GM20431 (cell line): ENCODE measurements around the gene VAT1L.
"Not testable (repeated sequence)": the region's sequence is repeated elsewhere in the genome, so short reads cannot be mapped to it uniquely, and the experiment has no call there.

ENCODE experiments used
- in situ Hi-C: fragments of 300-500 bp; cut with MseI, MboI; formaldehyde crosslinking; loops from one replicate; pipeline ENCODE4 v1.15.0; 2020; ENCODE audit warnings: low sequenced_read_pairs; ENCODE audit not compliant: unreplicated experiment

VAT1L gene

GRCh38 chr16:77972062-77972392 is 183.7 kb downstream of the VAT1L start:
- in situ Hi-C loops = loop anchor here (10.0 to 25.0 kb wide), 2 partner anchors 297 to 735 kb away; no protein-coding TSS in a partner anchor

DNA sequence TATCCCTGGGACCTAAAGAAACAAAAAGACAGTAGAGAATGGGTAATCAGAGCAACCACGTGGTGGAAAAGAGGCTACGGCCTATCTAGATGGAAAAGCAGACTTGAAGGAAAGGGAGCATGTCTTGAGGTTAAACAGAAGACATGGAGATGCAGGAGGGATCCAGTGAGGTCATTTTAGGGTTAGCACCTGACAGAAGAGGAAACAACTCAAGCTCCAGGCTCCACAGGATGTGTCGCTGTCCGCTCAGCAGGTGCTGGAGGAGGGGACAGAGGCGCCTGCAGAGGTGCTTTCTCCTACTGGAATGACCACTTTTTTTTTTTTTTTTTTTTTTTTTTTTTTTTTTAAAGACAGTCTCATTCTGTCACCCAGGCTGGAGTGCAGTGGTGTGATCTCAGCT is 186.5 kb downstream of the VAT1L start:
- in situ Hi-C loops = loop anchor here (10.0 to 25.0 kb wide), 2 partner anchors 300 to 738 kb away; no protein-coding TSS in a partner anchor

- in situ Hi-C loops = loop anchor here (10.0 kb wide), 1 partner anchor 301 kb away; no protein-coding TSS in a partner anchor
Observed at GRCh38 chr16:77975942-77976341, 187.6 kb downstream of the VAT1L start.

DNA sequence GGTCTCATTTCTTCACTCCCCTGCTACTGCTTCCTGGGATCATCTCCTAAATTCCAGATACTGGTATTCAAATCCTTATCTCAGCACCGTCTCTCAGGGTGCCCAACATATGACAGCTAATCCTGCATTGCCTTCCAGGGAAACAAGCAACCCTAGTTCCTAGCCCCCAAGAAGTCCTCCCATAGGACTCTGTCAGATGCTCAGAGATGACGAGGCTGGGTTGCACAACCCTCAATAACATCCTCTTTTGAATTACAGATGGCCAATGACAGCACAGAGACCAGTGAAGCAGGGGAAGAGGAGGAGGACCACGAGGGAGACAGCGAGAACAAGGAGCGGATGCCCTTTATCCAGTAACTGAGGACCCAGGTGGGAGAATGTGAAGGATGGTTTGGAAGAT is 189.0 kb downstream of the VAT1L start:
- in situ Hi-C loops = loop anchor here (10.0 kb wide), 1 partner anchor 303 kb away; no protein-coding TSS in a partner anchor

- in situ Hi-C loops = no loop called here
Observed at GRCh38 chr16:77985111-77985510, 196.7 kb downstream of the VAT1L start.

- in situ Hi-C loops = no loop called here
Observed at GRCh38 chr16:77986011-77986740, 197.8 kb downstream of the VAT1L start.

DNA sequence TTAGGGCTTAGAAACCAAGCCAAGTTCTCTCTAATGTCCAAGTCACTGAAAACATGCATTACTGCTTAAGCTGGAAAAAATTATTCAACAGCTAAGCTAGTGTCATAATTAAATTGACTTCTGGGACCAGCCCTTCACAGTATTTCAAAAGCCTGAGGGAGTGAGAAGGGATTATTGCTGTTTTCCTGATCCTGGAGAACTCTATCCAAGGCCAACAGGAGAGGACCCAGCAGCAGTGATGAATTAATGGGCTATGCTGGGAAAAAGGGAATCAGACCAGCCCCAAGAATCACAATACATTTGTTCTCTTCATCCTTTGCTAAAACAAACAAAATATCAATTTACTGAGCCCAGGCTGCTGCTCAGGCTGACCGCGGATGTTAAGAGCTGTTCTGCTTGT is 199.4 kb downstream of the VAT1L start:
- in situ Hi-C loops = no loop called here

- in situ Hi-C loops = no loop called here
Observed at GRCh38 chr16:77989846-77990245, 201.5 kb downstream of the VAT1L start.

DNA sequence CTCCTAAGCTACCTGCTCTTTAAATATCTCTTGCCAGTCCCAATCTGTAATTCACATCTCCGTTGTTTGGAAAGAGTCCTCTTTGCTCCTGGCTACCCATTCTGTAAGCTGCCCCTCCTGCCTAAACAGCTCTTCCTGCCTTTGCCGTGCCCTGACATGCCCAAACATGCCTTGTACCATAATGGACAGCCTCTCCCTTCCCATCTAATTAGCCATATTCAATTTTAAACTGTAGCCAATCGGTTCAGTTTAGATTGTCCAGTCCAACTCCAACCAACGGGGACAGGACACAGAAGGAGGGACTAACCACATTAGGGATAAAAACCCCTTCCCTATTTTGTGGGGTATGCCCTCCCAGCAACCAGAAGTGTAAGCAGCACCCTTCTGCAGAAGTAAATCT is 203.3 kb downstream of the VAT1L start:
- in situ Hi-C loops = no loop called here

DNA sequence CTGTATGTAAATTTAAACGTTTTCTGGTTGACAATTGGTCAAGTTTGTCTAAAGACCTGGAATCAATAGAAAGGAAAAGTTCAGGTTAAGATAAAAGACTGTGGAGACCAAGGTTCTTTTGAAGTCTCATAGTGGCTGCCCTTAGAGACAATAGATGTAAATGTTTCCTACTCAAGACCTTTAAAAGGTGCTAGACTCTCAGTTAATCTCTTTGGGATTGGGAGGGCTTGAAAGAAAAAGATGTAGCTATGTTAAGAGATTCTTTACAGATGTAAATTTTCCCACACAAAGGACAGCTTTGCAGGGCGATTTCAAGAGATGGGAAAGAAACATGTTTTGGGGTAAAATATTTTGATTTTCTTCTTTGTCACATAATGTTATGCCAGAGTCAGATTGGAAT is 204.0 kb downstream of the VAT1L start:
- in situ Hi-C loops = not testable (repeated sequence)

DNA sequence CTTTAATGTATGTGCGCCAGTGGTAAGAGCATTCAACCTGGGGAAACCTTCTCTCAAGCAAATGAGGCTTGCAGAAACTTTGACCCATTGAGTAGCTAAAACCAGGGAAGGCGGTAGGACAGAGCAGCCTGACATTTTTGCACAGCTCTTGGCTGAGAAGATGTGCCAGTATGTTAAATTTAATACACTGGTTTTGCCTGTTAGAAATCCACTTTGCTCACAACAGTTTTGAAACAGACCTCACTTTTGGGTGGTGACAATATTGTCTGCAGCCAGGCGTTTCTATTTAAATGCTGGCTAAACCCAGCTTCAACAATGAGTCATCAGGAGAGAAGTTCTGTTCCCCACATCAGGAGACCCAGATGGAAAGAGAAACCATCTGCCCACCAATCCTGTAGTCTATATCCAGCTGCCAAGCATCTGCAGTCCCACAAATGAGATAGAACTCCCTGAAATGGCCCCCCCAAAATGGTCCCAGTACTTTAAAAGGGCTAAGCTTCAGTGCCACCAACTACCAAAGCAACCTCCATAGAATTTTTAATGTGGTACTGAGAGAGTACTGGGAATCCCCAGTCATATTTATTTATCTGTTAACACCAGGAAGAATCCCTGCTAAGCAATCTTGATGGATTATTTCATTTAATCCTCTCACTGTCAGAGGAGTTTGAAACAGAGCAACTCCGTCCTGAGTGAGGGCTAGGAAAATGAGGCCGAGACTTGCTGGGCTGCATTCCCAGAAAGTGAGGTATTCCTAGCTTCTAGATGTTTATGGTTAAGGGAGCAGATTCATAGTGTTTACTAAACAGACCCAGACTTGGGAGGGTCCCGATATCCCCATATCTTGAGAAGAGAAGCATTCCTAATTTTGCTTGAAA is 205.0 kb downstream of the VAT1L start:
- in situ Hi-C loops = no loop called here

DNA sequence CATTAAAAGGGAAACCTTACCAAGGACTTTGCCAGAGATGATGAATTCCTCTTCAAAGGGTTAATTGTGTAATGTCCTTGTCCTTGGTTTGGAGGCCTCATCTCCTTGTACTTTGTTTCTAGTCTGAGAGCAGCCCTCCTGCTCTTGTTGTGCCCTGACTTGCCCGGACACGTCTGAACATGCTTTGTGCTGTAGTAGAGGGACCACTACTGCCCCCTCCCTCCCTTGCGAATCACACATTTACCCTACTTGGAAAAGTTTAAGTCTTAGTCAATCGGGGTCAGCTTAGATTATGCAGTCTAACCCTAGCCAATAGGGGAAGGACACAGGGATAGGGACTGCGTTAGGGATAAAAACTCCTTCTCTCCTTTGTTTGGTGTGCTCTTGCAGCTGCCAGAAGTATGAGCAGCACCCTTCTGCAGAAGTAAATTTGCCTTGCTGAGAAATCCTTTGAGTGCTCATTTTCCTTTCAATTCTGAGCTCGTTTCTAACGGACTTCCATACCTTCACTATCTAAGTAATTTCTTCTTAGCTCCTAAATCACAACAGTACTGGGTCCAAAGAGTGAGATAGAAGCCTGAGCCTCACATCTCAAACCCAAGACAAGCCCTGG is 207.6 kb downstream of the VAT1L start:
- in situ Hi-C loops = no loop called here

DNA sequence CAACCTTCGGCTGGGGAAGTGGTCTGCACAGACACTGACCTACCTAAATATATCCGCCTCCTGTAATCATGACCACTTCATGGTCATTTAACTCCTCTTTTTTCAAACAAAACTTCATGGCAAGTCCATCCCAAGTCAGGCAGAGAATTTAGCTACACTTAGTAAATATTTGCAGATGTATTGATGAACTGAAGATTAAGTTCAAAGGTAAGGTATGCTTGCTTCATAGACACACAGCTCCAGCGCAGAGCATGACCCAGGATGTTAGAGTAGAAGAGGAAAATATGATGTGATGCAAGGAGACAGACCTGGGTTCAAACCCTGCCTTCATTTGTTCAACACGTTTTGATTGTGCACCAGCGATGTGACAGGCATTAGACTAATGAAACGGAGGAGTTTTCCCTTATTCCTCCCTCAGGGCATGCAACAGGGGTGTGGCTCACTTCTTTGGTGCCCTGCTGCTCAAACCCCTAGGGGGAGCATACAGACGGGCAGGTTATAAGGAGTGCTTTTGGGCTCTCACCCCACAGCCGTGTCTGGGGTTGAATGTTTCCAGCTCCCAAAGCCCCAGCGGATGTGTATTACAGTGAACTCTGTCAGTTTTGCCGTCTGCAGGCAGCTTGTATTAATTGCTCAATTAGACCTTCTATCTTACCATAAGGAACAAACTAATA is 210.1 kb downstream of the VAT1L start:
- in situ Hi-C loops = no loop called here

GRCh38 chr16:78001451-78002025 is 213.2 kb downstream of the VAT1L start:
- in situ Hi-C loops = no loop called here

- in situ Hi-C loops = no loop called here
Observed at GRCh38 chr16:78002915-78003538, 214.7 kb downstream of the VAT1L start.

DNA sequence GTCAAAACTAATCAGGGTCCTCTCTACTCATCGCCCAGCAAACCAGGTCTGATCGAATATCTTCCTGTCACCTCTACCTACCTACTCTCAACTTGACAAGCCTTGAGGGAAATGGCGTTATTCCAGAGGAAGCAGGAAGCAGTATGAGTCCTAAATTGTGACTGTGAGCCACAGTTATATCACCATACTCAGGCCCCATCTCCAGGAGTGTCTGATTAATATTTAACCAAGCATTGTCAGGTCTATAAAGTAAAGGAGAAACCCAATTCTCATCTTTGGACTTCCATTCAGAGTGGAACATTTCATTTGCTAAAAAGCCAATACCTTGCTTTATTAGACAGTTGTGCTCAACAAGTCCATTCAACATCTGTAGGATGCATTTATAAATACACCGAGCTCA is 216.2 kb downstream of the VAT1L start:
- in situ Hi-C loops = no loop called here

- in situ Hi-C loops = no loop called here
Observed at GRCh38 chr16:78005881-78006280, 217.5 kb downstream of the VAT1L start.

GRCh38 chr16:78007121-78007520 is 218.8 kb downstream of the VAT1L start:
- in situ Hi-C loops = no loop called here

DNA sequence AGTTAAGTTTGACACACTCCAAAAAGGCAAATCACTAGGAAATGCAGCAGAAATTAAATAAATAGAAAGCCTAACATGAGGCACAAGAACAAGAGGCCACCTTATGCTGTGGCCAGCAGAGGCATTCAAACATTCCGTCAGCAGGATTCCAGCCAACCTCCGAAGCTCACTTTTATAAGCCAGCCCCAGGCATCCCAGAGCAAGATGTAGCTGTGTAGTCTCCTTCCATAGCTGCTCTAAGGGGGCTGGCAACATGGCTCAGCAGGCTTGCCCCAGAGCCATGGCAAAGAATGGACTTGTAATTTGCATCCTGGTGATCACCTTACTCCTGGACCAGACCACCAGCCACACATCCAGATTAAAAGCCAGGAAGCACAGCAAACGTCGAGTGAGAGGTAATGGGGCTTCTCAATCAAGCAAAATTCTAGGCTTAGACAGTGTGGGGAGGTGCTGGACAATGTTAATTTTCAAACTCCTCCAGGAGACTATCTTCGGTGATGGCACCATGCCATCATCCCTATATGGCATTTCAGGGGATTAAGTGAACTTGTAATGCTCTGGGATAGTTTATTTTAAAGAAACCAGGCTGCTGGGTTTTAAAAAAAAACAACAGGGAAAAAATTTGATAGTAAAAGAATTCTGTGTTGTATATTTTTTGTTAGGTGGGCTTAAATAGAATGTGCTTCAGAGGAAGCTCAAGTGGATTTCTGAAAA is 234.1 kb downstream of the VAT1L start, which contains the start of gene CLEC3A:
Gene CLEC3A, plus strand, starts transcription at position 202 of the 714 bp plus-strand sequence. Its CDS starts 79 bp downstream, at position 281.
- in situ Hi-C loops = no loop called here
